T-helper 1 cell treated with Interleukin-12 subunit alpha and Interleukin-12 subunit beta and Interleukin-4 antibody, amounts not matched to agents 30 μg/mL and 1 μg/mL, for 36 hours (primary cell): Measurements from ENCODE around the gene INSRR.

Experiments
- H3K27ac Mint-ChIP-seq: one replicate; pipeline ENCODE4 v1.8.0; 2021; ENCODE audit warnings: mild to moderate bottlenecking, mixed read lengths
- H3K27me3 Mint-ChIP-seq: one replicate; pipeline ENCODE4 v1.8.0; 2021; ENCODE audit warnings: low read depth, mixed read lengths
- H3K36me3 Mint-ChIP-seq: one replicate; pipeline ENCODE4 v1.8.0; 2021; ENCODE audit warnings: low read depth, mixed read lengths
- H3K4me1 Mint-ChIP-seq: one replicate; pipeline ENCODE4 v1.8.0; 2021; ENCODE audit warnings: low read depth, mixed read lengths
- H3K4me3 Mint-ChIP-seq: one replicate; pipeline ENCODE4 v1.8.0; 2021; ENCODE audit warnings: mild to moderate bottlenecking, moderate library complexity, mixed read lengths
- H3K9me3 Mint-ChIP-seq: one replicate; pipeline ENCODE4 v1.8.0; 2021; ENCODE audit warnings: mixed read lengths

The INSRR gene

GRCh38 chr1:156874142-156874541 is 15.2 kb upstream of the INSRR start:
- no peaks in the 10 kb centered on the region for H3K9me3 Mint-ChIP-seq
- peaks cover 15% of the 10 kb centered on the region for H3K27me3 Mint-ChIP-seq
- peaks cover 4% of the 10 kb centered on the region for H3K4me1 Mint-ChIP-seq
- H3K27ac Mint-ChIP-seq = no peak overlapping the region
- no peaks in the 10 kb centered on the region for H3K36me3 Mint-ChIP-seq
- no peak overlapping the region for H3K4me3 Mint-ChIP-seq

GRCh38 chr1:156873659-156874058 is 14.7 kb upstream of the INSRR start:
- peaks cover 13% of the 10 kb centered on the region for H3K27me3 Mint-ChIP-seq
- H3K9me3 Mint-ChIP-seq = no peaks in the 10 kb centered on the region
- H3K4me3 Mint-ChIP-seq = no peak overlapping the region
- peaks cover 4% of the 10 kb centered on the region for H3K4me1 Mint-ChIP-seq
- no peak overlapping the region for H3K27ac Mint-ChIP-seq
- no peaks in the 10 kb centered on the region for H3K36me3 Mint-ChIP-seq

- Mint-ChIP-seq H3K4me1 (peaks cover 21% of the 10 kb centered on the region), H3K9me3 (no peaks in the 10 kb centered on the region), H3K36me3 (peaks cover 1% of the 10 kb centered on the region), H3K27ac (no peak overlapping the region), H3K4me3 (no peak overlapping the region), H3K27me3 (no peaks in the 10 kb centered on the region)
These were observed 10.5 kb upstream of the INSRR start for GRCh38 chr1:156869455-156869854.

GRCh38 chr1:156868341-156868740 is 9.4 kb upstream of the INSRR start:
- no peak overlapping the region for H3K27ac Mint-ChIP-seq

GRCh38 chr1:156866249-156866909 is 7.5 kb upstream of the INSRR start:
- peak overlapping the region; percentile 11 for H3K4me3 Mint-ChIP-seq
- H3K27ac Mint-ChIP-seq = peak overlapping the region; percentile 62
- H3K36me3 Mint-ChIP-seq = peaks cover 7% of the 10 kb centered on the region
- no peaks in the 10 kb centered on the region for H3K9me3 Mint-ChIP-seq
- peaks cover 48% of the 10 kb centered on the region for H3K4me1 Mint-ChIP-seq
- H3K27me3 Mint-ChIP-seq = peaks cover 7% of the 10 kb centered on the region

More at GRCh38 chr1:156868341-156868740, 9.4 kb upstream of the INSRR start:
- no peaks in the 10 kb centered on the region for H3K27me3 Mint-ChIP-seq
- H3K9me3 Mint-ChIP-seq = no peaks in the 10 kb centered on the region
- peaks cover 31% of the 10 kb centered on the region for H3K4me1 Mint-ChIP-seq
- H3K36me3 Mint-ChIP-seq = peaks cover 7% of the 10 kb centered on the region
- H3K4me3 Mint-ChIP-seq = no peak overlapping the region

GRCh38 chr1:156865865-156866248 is 6.9 kb upstream of the INSRR start:
- Mint-ChIP-seq H3K36me3 (peaks cover 7% of the 10 kb centered on the region), H3K4me1 (peaks cover 46% of the 10 kb centered on the region), H3K9me3 (no peaks in the 10 kb centered on the region), H3K4me3 (peak overlapping the region; percentile 11), H3K27ac (peak overlapping the region; percentile 62), H3K27me3 (peaks cover 8% of the 10 kb centered on the region)

GRCh38 chr1:156865258-156865657 is 6.3 kb upstream of the INSRR start:
- peak overlapping the region; percentile 62 for H3K27ac Mint-ChIP-seq
- H3K36me3 Mint-ChIP-seq = peaks cover 7% of the 10 kb centered on the region
- H3K27me3 Mint-ChIP-seq = peaks cover 10% of the 10 kb centered on the region
- H3K4me1 Mint-ChIP-seq = peaks cover 46% of the 10 kb centered on the region
- H3K4me3 Mint-ChIP-seq = no peak overlapping the region
- no peaks in the 10 kb centered on the region for H3K9me3 Mint-ChIP-seq

GRCh38 chr1:156864796-156865195 is 5.9 kb upstream of the INSRR start:
- no peak overlapping the region for H3K4me3 Mint-ChIP-seq
- peaks cover 7% of the 10 kb centered on the region for H3K36me3 Mint-ChIP-seq
- H3K27ac Mint-ChIP-seq = peak overlapping the region; percentile 26
- peaks cover 13% of the 10 kb centered on the region for H3K27me3 Mint-ChIP-seq
- H3K4me1 Mint-ChIP-seq = peaks cover 48% of the 10 kb centered on the region
- H3K9me3 Mint-ChIP-seq = no peaks in the 10 kb centered on the region

- peak overlapping the region; percentile 50 for H3K27ac Mint-ChIP-seq
- H3K4me1 Mint-ChIP-seq = peaks cover 54% of the 10 kb centered on the region
- peaks cover 21% of the 10 kb centered on the region for H3K27me3 Mint-ChIP-seq
- no peaks in the 10 kb centered on the region for H3K9me3 Mint-ChIP-seq
- peak overlapping the region; percentile 71 for H3K4me3 Mint-ChIP-seq
- peaks cover 8% of the 10 kb centered on the region for H3K36me3 Mint-ChIP-seq
These were observed 4.7 kb upstream of the INSRR start for GRCh38 chr1:156863631-156864030.

GRCh38 chr1:156862997-156863599 is 4.2 kb upstream of the INSRR start:
- H3K4me1 Mint-ChIP-seq = peaks cover 58% of the 10 kb centered on the region
- peaks cover 10% of the 10 kb centered on the region for H3K36me3 Mint-ChIP-seq
- H3K27me3 Mint-ChIP-seq = peaks cover 26% of the 10 kb centered on the region
- peak overlapping the region; percentile 71 for H3K4me3 Mint-ChIP-seq
- H3K9me3 Mint-ChIP-seq = no peaks in the 10 kb centered on the region
- peak overlapping the region; percentile 50 for H3K27ac Mint-ChIP-seq

GRCh38 chr1:156862584-156862983 is 3.7 kb upstream of the INSRR start:
- H3K4me3 Mint-ChIP-seq = peak overlapping the region; percentile 25
- H3K27ac Mint-ChIP-seq = no peak overlapping the region
- peaks cover 10% of the 10 kb centered on the region for H3K36me3 Mint-ChIP-seq
- H3K27me3 Mint-ChIP-seq = peaks cover 32% of the 10 kb centered on the region
- H3K9me3 Mint-ChIP-seq = no peaks in the 10 kb centered on the region
- peaks cover 58% of the 10 kb centered on the region for H3K4me1 Mint-ChIP-seq

- Mint-ChIP-seq H3K9me3 (no peaks in the 10 kb centered on the region), H3K36me3 (peaks cover 9% of the 10 kb centered on the region), H3K27ac (peak within 1 kb of the TSS; percentile 6), H3K4me1 (peaks cover 52% of the 10 kb centered on the region), H3K4me3 (peak within 1 kb of the TSS; percentile 85), H3K27me3 (peaks cover 43% of the 10 kb centered on the region)
These were observed 1.9 kb upstream of the INSRR start, which contains the start of gene NTRK1 for GRCh38 chr1:156860628-156861423. TSS of gene NTRK1 (plus strand) at chr1:156860865. CDS start at chr1:156860935, 70 bp downstream.

- Mint-ChIP-seq H3K4me3 (peak overlapping the region; percentile 85), H3K36me3 (peaks cover 9% of the 10 kb centered on the region), H3K4me1 (peaks cover 45% of the 10 kb centered on the region), H3K27me3 (peaks cover 43% of the 10 kb centered on the region), H3K27ac (peak overlapping the region; percentile 6), H3K9me3 (no peaks in the 10 kb centered on the region)
These were observed 1.3 kb upstream of the INSRR start for GRCh38 chr1:156860113-156860627.

- H3K27me3 Mint-ChIP-seq = peaks cover 46% of the 10 kb centered on the region
- H3K4me1 Mint-ChIP-seq = peaks cover 41% of the 10 kb centered on the region
- H3K9me3 Mint-ChIP-seq = no peaks in the 10 kb centered on the region
- peak overlapping the region; percentile 85 for H3K4me3 Mint-ChIP-seq
- H3K36me3 Mint-ChIP-seq = peaks cover 9% of the 10 kb centered on the region
- H3K27ac Mint-ChIP-seq = no peak overlapping the region
These were observed 701 bp upstream of the INSRR start for GRCh38 chr1:156859523-156860112.
